Activated CD4-positive, CD25-positive, alpha-beta regulatory T cell treated with anti-CD3 and anti-CD28 coated beads, Interleukin-2, amount 50 U/mL, for 24 hours (primary cell): Measurements from ENCODE around the gene MYCBP2.
"Not testable (repeated sequence)": the region's sequence is repeated elsewhere in the genome, so short reads cannot be mapped to it uniquely, and the experiment has no call there.

Source experiments
- ATAC-seq, 2 donors: fragments of 150-1000 bp; cut with Tn5 transposase; one replicate each; pipeline ENCODE4 v1.10.0; 2021; ENCODE audit warnings: mild to moderate bottlenecking in 1 of 2, moderate library complexity in 1 of 2

MYCBP2 gene

DNA sequence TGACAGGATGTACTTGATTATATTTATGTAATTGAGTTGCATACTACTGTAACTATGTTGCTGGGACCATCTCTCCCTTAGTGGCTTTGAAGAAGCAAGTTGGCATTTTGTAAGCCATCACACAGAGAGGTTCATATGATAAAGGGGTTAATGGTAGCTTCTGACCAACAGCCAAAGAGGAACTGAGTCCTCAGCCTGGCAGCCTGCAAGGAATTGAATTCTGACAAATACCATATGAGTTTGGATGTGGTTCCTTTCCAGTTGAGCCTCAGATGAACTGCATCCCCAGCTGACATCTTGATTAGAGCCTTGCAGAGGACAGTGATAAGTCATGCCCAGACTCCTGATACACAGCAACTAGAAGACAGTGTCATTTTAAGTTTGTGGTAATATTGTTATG is 8.6 kb upstream of the MYCBP2 start:
- ATAC-seq: no peak

DNA sequence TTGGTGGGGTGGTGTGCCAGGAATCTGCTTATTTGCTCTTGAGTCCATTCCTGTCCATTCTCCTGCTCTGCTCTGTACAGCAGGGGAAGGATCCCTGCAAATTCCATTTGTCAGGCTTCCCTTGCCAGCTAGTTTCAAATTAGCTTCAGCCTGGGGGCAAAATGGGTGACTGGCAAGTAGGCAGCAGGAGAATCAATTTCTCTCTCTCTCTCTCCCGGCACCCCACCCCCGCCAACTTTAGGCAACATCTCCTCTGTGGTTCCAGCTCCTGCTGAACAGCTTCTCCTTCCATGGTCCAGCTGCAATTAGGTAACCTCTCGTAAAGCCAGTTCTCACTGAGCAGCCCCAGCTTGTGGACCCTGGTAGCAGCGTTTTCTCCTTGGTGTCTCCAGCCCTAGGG is 6.7 kb upstream of the MYCBP2 start:
- ATAC-seq: no peak

GRCh38 chr13:77331421-77331820 is 4.5 kb upstream of the MYCBP2 start:
- no peak for ATAC-seq

DNA sequence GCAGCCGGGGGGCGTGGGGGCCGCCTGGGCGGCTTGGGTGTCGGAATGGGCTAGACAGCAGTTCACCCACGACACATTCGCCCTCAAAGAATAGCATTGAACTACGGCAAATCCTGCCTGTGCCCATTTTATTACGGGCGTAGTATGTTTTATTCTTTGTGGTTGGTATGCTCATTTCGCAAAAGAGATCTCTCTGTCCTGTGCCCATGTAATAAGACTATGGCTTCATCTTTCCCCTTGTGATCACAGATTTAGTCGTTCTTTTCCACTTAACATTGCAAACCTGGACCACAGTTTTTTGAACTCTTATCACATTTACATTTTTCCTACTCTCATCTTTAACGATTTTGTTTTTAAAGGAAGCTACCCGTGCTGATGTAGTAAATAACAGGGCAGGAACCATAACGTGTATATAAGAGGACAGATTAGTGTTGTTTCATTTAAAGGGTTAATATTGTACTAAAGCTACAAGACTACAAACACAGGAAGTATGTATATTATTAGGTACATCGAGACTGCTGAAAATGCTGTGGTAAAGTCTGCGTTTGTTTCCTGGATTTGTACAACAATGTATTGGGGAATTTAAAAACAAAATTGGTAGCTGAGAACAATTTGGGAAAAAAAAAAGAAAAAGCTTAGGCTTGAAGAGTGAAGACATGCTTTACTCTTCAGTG is 3.2 kb upstream of the MYCBP2 start:
- no peak for ATAC-seq

DNA sequence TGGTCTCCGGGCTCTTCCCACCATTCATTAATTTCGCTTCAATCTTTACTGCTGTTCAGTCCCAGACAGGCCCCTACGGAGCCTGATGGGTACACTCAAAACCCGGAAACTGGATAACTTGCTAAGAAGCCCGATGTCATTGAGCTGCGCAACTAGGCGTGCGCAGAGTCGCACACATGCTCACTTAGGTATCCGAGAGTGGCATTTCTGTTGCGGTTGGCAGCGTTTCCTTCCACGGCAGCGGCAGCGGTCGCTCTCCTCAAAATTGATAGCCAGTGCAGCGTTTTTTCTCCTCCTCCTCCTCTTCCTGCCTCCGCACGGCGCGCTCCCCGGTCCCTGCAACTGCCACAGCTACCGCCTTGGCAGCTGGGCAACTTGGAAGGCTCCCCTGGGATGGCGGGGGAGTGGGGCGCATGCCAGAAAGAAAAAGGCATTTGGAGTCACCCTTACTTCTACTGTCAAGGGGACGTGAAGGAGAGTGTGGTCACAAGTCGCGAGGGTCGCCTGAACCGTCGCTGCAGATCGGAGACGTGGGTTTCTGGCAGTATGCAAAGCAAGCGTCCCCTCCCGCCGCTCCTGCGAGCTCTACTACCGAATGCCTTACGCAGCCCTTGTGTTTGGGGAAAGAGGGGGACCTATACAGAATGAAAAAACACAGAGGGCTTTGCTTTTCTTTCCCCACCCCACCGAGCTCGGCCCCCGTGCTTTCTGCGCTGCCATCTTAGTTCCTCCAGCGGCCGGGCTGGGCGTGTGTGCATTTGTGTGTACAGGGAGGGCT is 2.4 kb upstream of the MYCBP2 start:
- peak; percentile 74 to 76 for ATAC-seq

- ATAC-seq: peak; percentile 0
Measured at GRCh38 chr13:77328819-77329132, 1.9 kb upstream of the MYCBP2 start.

DNA sequence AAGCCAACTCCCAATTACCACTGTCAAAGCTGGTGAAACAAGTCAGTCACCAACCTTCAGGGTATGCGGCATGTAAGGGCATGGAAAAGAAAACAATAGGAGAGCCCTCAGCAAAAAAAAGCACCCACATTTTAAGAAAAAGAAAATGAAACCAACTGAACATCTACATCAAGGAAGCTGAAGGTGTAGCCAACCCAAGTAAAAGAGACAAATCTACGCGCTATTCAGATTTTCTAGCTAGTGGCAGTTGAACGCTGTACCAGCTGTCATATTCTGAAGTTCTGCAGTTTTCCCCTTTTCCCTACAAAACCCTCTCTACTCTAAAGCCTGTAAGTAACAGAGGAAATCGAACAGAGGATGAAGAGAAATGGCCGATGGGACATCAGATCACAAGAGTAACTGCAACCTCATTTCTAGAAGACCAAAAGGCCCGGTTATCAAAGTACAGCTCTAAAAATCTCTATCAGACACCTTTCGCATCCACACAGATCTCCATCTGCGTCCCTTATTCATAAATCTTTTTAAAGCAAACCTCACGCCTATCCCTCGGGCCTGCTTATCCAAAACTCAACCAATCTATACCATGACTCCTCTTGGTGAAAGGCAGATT is 1.4 kb downstream of the MYCBP2 start:
- ATAC-seq: no peak

DNA sequence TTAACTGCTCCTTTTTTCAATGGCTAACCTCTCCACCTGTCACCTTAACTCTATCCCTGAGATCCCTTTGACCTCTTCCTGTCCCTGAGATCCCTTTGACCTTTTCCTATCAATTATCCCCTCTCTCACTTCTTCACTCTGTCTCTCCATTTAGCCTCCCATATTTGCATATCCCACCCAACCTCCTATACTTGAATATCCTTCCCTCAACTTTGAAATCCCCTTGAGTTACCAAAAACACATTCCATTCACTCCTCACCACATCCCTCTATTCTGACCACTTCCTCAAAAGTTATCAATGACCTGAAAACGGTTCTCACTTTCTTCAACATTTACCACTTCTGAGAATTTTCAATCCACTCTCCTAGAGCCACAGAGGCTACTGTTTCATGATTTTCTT is 3.0 kb downstream of the MYCBP2 start:
- no peak for ATAC-seq

DNA sequence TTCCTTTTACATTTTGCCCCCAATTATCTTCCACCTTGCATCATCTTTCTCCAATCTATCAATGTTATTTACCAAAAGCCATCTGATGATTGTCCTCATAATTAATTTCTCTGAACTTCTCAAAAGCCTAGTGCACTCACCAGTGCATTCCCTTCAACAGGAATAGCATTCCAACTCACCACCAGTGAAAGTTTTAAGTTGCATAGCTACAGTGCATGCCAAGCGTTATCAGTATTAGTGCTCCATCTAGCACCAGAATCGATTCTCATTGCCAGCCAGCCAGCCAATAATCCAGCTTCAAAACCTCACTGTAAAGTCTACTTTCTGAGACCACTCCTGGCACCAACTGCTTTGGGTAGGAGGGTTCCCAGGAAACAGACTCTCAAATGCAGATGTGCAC is 7.4 kb downstream of the MYCBP2 start:
- no peak for ATAC-seq

DNA sequence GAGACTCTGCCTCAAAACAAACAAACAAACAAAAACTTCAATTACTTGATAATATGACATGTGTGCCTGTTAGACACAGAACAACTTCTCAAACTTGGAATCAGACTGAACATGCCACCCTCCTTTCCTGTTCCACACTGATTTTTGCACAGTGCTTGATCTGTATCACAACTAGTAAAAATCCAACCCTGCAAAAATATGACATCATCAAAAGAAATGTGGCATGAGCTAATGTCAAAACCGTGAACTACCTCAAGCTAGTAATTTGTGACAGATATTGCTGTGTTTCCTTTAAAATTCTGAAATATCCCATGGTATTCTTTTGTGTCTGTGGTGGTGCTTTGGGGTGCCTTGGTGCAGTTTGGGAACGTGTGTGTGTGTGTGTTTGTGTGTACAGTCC is 8.2 kb downstream of the MYCBP2 start:
- no peak for ATAC-seq

GRCh38 chr13:77316430-77316829 is 10.5 kb downstream of the MYCBP2 start:
- ATAC-seq: no peak

DNA sequence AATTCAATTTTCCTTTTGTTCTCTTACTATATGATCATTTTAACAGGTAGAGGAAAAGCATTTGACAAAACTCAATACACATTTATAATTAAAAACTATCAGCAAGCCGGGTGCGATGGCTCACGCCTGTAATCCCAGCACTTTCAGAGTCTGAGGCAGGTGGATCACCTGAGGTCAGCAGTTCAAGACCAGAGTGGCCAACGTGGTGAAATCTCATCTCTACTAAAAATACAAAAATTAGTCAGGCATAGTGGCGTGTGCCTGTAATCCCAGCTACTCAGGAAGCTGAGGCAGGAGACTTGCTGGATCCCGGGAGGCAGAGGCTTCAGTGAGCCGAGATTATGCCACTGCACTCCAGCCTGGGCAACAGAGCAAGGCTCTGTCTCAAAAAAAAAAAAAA is 11.4 kb downstream of the MYCBP2 start:
- not testable (repeated sequence) for ATAC-seq

DNA sequence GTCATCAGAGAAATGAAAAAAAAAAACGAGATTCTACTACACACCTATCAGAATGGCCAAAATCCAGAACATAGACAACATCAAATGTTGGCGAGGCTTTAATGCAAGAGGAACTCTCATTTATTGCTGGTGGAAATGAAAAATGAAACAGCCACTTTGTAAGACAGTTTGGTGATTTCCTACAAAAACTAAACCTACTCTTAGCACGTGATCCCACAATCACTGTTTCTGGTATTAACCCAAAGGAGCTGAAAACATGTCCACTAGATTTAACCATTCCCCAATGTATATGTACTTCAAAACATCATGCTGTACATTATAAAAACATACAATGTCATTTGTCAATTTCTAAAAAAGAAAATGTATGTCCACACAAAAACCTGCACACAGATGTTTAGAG is 13.0 kb downstream of the MYCBP2 start:
- peak in 1 of 2 donors; percentile 32 for ATAC-seq

DNA sequence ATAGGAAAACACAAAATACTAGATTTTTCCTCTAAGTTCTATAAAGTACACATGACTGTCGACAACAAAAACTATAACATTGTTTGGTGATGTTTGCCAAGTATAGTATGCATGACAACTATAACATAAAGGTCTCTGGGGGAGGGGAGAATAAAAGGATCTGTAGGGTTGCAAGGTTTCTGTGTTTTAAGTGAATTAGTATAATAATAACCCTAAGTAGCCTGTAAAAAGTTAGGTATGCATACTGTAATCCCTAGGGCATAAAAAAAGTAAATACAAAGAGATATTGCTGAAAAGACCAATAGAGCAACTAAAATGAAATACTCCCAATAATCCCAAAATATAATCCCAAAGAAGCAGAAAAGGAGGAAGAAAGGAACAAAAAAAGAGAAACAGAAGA is 14.6 kb downstream of the MYCBP2 start:
- no peak for ATAC-seq

GRCh38 chr13:77310579-77311279 is 16.2 kb downstream of the MYCBP2 start:
- no peak for ATAC-seq

GRCh38 chr13:77310161-77310560 is 16.7 kb downstream of the MYCBP2 start:
- ATAC-seq: no peak

GRCh38 chr13:77309254-77309653 is 17.6 kb downstream of the MYCBP2 start:
- no peak for ATAC-seq

DNA sequence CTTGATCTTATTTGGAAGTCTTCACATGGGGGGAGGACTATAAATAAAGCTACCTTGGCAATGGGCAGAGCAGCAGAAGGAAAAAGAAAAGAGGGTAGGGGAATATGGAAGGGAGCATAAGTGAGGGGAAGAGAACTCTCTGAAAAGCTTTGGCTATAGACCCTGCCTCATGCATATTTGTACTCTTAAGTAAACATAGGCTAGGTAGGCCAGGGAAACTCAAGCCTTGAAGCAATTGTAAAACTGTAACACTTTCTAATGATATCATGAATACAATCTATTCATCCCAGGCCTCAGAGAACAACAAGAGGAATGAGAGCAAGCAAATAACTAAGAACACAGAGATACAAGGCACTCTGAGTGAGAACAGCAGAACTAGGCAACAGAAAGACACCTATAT is 20.4 kb downstream of the MYCBP2 start:
- ATAC-seq: no peak

GRCh38 chr13:77305266-77305665 is 21.6 kb downstream of the MYCBP2 start:
- peak in 1 of 2 donors; percentile 40 for ATAC-seq

DNA sequence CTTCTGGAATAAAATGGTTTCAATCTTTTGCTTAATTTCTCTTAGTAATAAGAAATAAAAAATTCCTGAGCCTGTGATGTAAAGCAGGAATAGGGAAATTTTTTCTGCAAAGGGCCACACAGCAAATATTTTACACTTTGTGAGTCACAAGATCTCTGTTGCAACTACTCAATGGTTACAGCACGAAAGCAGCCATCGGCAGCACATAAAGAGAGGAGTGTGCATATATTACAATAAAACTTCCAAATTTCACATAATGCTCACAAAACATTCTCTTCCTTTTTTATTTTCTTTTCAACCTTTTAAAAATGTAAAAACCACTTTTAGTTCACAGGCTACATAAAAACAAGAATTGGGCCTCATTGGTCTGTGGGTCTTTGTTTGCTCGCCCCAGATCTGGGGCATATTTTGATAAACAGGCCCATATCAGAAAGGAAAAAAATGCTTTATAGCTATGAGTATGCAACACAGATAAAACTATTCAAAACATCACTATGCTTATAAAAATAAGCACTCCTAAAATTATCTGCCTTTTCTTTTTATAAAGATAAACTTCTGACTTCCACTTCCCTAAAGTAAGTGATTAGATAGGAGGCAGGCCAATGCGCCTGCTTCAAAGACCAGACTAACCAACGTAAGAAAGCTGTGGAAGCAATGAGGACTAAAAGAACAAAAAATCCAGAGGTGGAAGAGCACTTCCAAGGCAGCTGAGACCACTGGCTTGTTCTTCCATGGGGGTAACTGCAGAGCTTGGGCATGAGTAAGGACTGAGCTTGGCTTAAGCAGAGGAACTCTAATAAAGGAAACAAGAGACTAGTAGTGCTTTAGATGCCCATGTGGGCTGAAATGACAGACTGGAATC is 26.5 kb downstream of the MYCBP2 start:
- no peak for ATAC-seq

DNA sequence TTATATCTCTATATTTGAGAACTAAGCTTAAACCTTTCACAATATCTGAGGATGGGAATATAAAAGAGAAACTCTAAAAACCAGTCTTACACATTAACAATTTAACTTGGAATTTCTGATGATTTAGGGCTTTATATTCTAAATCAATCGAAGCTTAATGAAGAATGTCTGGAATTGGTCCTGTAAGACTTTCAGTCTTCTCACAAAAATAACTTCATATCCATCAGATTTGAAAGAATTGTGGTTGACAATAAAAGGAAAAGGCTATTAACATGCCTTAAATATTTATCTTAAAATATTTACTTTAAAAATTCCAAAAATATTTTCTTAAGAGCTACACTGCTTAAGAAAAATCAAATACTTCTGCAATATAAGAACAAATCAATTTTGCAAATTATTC is 27.3 kb downstream of the MYCBP2 start:
- ATAC-seq: no peak

GRCh38 chr13:77298426-77298825 is 28.5 kb downstream of the MYCBP2 start:
- ATAC-seq: peak in 1 of 2 donors; percentile 33

- peak; percentile 19 to 37 for ATAC-seq
Measured at GRCh38 chr13:77291774-77292173, 35.1 kb downstream of the MYCBP2 start.
